VCaP (cell line): ENCODE data around the gene INPP5B.

ENCODE experiments used
- H3K27ac ChIP-seq: fragments of 450-650 bp; 2 replicates; pipeline ENCODE4 v1.5.1; 2017
- CTCF ChIP-seq: fragments of 450-650 bp; conservative IDR thresholded peaks from 2 replicates; pipeline ENCODE4 v1.5.1; 2017; ENCODE audit warnings: mild to moderate bottlenecking, moderate library complexity

Gene INPP5B

GRCh38 chr1:37951783-37952624 is 5.2 kb upstream of the INPP5B start:
- TF ChIP-seq CTCF = no peak
- H3K27ac ChIP-seq = no peak overlapping the region

DNA sequence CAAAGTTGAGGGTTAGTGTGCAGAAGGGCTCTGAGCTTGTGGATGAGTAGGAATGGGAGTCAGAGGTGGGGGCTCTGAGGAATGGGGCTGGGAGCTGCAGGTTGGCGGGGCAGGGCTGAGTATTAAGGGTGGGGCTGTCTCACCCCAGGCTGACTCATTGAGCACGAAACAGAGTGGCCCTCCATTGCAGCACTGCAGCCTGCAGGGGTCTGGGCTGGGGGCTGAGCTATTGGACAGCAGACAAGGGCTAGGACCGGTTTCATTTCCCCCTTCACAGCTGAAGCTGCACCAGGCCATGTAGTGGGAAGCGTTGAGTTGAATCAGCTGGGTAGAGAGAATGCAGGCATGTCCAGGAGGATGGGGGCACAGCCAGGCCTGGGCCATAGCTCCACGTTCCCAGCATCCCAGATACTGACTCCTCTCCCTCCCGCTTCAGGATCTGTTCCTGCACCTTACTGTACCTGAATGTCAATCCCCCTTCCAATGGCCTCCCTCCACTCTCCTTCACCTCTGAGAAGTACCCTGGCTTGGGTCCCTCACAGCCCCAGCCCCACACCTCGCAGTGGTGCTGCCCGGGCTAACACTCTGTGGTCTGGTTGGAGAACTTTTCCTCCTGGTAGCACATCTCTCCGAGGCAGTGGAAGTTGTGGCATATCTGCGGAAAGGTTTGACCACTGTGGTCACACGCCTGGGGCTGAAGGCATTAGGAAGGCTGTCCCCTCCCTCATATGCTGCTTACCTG is 4.4 kb upstream of the INPP5B start:
- TF ChIP-seq CTCF = no peak

DNA sequence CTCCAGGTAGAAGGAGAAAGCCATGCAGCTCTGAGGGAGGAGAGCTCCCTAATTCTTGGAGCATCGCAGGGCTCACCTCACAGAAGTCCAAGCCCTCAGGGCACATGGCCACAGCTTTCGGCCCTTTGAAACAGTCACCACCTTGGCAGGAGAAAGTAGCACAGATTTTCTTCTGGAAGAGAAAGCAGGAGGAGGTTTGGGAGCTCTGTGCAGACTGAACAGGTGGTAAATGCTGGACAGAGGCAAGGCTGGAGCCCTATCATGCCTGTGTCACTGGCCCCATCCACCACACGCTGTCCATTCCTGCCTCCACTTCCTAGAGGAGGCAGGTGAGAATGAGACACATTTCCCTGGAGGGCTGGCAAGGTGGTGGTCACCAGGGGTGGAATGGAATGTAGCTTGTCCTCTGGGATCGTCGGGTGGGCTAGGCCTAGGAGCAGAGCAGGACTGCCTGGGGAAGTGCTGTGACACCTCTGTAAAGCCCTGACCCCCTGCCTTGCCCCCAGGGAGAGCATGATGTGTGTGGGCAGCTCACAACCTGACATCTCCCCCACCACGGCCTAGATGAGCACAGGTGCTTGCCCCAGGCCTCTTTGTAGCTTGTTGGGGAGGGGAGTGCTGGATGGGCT is 2.8 kb upstream of the INPP5B start:
- TF ChIP-seq CTCF = no peak
- H3K27ac ChIP-seq = no peak overlapping the region

More for the DNA sequence above, 4.4 kb upstream of the INPP5B start:
- H3K27ac ChIP-seq = no peak overlapping the region

DNA sequence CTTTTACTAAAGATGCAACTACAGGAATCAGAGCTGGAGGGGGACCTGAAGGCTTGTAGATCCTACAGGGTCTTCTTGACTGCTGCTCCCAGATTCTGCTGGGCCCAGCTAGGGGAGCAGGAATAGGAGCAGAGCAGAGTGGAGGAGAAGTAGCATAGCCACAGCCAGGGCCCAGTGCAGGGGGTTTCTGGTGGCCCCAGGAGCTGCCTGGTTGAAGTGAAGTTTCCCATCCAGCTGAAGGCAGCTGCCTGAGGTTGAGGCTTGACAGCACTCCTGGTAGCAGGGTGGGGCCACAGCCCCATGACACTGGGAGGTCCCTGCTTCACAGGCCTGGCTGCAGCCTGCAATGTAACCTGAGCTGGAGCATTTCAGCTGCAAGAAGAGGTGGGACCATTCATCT is 2.0 kb upstream of the INPP5B start:
- H3K27ac ChIP-seq = no peak overlapping the region
- TF ChIP-seq CTCF = no peak

DNA sequence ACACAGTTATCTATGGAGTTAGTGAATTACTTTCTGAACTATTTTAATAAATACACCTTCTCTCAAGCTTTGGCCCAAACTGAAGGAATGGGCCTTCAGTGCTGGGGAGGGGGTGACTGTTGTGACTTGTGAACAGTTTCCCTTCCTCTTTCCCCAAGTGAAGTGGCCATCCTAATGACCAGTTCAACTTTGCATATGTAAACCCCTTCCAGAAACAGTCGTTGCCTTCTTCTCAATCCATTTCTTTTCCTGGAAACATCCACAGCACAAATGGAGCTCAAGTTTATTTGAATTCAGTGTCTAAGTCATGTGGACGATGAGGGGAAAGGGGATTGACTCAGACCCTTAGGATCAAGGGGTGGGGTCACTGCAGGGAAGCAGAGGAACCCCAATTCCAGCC is 1.3 kb upstream of the INPP5B start:
- no peak overlapping the region for H3K27ac ChIP-seq

GRCh38 chr1:37947364-37947763 is 511 bp upstream of the INPP5B start:
- TF ChIP-seq CTCF = no peak
- no peak overlapping the region for H3K27ac ChIP-seq

More for the DNA sequence above, 1.3 kb upstream of the INPP5B start:
- TF ChIP-seq CTCF = no peak
